Fibroblast of skin of left quadriceps (primary cell): ENCODE results near the gene SOD2.
A peak's percentile ranks its signal among the peaks of the same experiment; 100 is the strongest.
"Not testable (repeated sequence)": the region's sequence is repeated elsewhere in the genome, so short reads cannot be mapped to it uniquely, and the experiment has no call there.

Experiments
- DNase-seq, 2 experiments: peaks; one replicate each; pipeline ENCODE4 v3.0.0-alpha.2; 2013; ENCODE audit warnings: low read depth in 2 of 2

The SOD2 gene

DNA sequence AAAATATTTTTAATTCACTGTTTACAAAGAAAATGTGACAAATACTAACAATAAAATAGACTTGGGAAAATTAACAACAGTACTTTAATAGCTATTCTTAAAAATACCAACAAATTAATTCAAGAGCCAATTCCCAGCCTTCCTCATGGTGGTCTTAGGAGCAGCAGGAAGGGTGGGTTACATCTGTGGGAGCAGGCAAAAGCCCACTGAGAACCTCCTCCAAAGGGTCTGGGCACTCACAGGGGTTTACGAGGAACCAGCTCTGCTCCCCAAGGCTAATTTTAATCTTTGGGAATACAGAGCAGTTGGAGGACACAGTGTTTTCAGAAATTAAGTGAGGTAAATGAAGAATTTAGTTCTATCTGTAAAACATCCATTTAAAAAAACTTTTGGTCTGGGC is 10.2 kb downstream of the SOD2 start:
- no peak for DNase-seq

DNA sequence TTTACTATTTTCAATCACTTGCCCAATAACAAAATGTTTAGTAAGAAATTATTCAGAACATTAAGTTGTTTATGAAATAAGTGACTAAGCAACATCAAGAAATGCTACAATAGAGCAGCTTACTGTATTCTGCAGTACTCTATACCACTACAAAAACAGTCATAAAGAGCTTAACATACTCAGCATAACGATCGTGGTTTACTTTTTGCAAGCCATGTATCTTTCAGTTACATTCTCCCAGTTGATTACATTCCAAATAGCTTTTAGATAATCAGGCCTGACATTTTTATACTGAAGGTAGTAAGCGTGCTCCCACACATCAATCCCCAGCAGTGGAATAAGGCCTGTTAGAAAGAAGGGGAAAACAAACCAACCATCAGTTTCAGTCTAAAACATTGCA is 10.7 kb downstream of the SOD2 start:
- no peak for DNase-seq

DNA sequence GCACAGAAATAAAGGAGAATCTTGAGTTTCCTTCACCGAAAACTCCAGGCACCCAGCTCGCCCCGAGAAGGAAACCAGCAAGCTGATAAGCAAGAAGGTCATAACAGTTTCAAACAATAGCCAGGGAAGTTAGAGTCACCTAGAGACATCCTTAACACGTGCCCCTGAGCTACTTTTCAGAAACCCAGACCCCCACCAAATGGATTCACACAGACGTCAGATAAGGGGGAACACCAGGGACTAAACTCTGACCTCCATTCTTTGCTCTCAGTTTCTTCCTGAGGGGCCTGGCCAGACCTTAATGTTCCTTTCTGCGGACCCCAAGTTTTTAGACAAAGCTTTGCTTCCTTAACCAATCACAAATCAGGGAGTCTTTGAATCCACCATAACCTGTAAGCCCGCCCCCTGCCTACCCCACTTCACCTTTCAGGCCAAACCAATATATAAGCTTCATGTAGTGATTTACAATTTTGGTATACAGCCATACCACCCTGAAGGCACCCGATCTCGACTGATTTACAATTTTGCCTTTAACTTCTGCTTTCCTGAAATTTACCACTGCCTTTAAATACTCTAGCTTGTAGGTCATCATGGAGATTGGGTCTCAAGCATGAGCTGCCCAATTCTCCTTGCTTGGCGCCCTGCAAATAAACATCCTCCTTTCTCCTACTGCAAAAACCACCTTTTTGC is 11.7 kb downstream of the SOD2 start:
- DNase-seq: no peak

DNA sequence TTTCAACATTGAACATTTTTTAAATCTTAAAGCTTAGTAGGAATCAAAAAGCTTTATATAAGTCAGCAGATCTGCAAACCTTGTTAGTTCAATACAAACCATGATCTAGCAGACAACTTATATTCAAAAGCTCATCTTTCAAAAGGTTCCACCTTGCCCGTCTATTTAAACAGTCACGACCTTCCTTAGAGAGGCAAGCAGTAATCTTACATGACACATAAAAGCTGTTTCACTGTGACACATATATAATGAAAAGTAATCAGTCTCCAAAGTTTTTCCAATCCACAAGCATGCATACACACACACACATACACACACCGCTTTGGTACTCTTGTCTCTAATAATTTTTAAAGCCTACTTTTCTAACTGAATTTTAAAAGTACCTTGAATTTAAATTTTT is 12.9 kb downstream of the SOD2 start:
- DNase-seq: no peak

DNA sequence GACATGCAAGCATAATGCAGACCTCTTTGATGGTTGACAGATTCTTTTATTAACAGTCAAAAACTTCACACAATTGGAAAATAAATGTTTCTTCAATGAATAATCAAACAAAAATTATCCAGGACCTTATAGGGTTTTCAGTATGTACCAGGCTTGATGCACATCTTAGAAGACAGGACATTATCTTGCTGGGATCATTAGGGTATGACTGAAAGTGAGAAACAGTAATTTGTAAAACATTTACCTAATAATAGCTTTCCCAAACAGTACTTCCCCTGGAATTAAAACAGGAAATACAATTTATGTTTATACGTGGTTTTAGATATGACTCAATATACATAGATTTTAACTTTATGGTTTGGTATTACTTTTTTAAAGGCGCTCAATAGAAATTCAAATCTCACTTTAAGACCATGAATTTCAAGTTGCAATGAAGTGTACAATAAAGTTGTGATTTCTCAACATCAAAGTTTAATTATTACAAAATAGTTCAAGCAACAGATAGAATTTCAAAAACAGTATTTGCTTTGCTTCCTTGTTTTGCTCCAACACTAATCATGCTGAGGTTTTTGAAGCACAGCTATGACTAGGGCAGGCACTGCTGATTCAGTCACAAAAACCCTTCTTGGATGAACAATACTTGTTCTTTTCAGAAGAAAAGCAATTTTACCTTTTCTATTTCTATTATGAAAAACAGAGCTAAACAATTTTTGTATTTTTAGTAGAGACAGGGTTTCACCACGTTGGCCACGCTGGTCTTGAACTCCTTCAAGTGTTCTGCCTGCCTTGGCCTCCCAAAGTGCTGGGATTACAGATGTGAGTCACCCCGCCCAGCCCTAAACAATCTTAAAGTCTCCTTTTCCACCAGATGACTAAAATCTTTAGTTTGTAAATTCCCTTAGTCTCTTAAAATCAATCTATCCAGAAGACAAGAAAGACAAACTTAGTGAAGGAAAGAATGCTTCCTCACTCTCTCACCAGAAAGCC is 13.7 kb downstream of the SOD2 start:
- DNase-seq: no peak

DNA sequence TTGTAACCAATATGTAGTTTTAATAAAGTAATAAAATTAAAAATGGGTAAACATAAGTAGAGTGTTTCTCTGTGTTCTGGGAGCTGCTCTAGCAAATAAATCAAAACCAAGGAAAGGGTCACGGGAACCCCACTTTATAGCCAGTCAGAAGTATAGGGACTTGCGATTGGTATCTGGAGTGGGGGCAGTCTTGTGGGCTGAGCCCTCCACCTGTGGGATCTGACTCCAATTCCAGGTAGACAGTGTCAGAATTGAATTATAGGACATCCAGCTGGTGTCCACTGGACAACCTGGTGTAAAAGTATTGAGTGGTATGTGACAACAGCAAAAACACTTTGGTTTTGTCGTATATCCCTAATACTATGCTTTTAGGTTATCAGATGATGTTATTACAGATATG is 14.5 kb downstream of the SOD2 start:
- DNase-seq: no peak

DNA sequence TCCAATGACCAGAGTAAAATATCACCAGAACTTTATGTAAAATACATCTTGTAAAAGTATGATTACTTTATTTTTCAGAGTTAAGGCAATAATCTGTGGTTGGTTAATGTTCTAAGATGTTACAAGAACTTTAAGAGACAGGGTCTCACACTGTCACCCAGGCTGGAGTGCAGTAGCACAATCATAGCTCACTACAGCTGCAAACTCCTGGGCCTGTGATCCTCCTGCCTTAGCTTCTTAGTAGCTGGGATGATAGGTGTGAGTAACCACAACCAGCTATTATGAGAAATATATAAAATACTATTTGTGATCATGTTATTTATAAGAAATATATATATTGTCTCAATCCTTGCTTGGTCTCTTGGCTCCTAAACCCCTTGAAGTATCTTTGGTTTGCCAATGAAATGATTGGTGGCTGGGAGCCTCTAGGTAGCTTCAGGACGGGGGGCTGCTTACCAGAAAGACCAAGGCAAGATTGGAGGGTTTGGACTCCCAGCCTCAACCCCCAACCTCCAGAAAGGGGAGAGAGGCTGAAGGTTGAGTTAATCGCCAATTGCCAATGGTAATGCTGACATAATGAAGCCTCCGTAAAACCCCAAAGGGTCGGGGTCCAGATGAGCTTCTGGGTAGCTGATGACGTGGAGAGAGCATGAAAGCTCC is 15.4 kb downstream of the SOD2 start:
- DNase-seq: no peak

DNA sequence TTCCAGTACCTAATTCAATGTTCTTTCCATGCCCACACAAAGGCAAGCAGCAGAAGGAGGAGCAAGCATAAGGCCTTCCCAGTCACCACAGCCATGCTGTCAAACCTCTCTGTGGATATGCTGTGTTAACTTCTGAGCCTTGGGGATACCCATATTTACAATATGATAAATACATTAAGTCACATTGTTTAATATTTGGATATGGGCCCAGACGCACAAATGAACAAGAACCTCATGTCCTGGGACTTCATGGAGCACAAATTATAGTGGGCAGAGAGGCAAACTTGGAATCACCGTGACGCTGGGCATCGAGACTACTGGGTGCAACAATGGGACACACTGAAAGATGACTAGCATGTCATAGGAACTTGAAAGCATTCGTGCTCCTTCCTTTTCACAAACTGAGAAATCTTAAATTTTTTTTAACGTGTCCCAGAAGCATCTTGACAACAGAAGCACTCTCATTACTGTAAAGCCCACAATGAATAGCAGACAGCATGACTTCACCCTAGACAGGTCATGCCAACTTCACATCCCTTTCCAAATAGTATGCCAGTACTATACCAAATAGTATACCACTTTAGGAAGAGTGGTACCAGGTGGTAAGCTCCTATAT is 16.0 kb downstream of the SOD2 start:
- no peak for DNase-seq

DNA sequence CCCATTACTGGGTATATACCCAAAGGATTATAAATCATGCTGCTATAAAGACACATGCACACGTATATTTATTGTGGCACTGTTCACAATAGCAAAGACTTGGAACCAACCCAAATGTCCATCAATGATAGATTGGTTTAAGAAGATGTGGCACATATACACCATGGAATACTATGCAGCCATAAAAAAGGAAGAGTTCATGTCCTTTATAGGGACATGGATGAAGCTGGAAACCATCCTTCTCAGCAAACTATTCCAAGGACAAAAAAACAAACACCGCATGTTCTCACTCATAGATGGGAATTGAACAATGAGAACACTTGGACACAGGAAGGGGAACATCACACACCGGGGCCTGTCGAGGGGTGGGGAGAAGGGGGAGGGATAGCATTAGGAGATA is 16.8 kb downstream of the SOD2 start:
- DNase-seq: not testable (repeated sequence)

DNA sequence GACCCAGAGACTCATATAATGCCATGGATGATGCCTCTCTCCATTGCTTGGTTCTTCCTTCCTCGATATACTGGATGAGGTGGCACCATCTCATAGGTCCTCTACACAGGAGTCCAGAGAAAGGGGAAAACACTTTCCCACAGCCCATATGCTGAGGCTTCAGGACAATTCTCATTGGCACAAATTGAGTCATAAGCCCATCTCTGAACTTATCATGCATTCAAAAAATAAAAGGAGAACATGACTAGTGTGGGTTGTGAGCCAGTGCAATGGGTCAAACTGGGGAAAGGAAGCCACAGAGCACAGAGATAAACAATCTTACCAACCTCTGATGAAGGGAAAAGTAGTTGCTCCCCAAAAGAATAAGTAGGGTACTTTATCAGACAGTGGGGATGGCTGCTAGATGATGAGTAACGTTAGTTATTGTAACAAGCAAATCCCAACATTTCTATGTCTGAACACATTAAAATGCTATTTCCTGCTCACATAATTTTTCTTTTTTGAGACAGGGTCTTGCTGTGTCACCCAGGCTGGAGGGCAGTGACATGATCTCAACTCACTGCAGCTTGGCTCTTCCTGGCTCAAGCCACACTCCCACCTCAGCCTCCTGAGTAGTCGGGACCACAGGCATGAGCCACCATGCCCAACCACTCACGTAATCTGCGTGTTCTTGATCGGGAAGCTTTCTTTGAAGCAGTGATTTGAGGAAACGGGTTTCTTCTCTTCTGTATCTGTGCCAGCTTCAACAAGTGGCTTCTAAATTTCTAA is 27.0 kb downstream of the SOD2 start:
- DNase-seq: no peak

DNA sequence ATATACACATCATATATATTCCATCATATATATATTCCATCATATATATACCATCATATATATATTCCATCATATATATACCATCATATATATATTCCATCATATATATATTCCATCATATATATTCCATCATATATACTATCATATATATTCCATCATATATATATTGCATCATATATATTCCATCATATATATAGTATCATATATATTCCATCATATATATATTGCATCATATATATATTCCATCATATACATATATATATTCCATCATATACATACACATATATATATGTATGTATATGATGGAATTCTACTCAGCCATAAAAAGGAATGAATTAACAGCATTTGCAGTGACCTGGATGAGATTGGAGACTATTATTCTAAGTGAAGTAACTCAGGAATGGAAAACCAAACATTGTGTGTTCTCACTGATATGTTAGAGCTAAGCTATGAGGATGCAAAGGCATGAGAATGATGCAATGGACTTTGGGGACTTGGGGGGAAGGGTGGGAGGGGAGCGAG is 29.6 kb downstream of the SOD2 start:
- DNase-seq: not testable (repeated sequence)

DNA sequence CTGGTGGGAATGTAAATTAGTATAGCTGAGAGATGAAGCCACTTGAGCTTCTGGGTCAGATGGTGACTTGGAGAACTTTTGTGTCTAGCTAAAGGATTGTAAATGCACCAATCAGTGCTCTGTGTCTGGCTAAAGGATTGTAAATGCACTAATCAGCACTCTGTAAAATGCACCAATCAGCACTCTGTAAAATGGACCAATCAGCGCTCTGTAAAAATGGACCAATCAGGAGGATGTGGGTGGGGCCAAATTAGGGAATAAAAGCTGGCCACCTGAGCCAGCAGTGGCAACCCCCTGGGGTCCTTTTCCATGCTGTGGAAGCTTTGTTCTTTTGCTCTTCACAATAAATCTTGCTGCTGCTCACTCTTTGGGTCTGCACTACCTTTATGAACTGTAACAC is 31.1 kb downstream of the SOD2 start:
- not testable (repeated sequence) for DNase-seq

DNA sequence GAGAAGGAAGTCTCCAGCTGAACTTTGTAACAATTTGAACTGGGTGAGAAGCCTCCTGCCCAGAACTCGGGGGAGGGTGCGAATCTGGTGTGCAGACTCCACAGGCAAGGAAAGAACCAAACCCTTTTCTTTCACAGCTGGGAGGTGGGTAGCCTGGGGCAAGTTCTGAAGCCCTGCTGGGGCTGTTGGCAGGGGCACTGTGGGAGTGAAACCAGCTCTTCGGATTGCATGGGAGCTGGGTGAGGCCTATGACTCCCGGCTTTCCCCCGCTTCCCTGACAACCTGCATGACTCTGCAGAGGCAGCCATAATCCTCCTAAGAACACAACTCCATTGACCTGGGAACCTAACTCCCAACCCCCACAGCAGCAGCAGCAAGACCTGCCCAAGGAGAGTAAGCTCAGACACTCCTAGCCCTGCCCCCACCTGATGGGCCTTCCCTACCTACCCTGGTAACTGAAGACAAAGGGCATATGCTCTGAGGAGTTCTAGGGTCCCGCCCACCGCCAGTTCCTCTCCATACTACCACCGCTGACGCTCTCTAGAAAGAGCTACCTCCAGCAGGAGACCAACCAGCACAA is 37.5 kb downstream of the SOD2 start:
- DNase-seq: no peak

DNA sequence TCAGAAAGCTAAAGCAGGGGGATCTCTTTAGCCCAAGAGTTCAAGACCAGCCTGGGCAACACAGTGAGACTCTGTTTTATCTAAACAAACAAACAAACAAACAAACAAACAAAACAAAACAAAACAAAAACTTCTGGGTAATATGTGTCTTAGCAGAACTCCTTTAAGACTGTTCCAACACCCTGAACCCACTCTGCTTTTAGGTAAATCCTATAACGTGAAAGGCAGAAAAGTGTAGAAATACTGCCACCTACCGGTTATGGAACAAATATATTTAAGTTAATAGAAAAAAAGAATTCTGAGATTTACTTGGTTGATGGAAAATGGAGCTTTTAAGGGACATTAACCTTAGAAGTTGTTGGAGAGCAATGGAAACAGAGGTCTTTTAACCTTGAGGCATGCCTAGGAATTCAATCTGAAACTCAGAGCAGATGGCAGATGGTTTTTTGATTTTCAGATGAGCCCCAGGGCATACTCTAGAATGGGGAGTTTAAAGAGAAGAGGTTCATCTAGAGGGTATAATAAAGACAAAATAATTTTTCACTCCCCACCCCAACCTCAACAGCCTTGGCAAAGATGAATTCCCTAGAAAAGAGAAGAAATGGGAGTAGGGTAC is 38.5 kb downstream of the SOD2 start:
- DNase-seq: peak; percentile 40 to 49

DNA sequence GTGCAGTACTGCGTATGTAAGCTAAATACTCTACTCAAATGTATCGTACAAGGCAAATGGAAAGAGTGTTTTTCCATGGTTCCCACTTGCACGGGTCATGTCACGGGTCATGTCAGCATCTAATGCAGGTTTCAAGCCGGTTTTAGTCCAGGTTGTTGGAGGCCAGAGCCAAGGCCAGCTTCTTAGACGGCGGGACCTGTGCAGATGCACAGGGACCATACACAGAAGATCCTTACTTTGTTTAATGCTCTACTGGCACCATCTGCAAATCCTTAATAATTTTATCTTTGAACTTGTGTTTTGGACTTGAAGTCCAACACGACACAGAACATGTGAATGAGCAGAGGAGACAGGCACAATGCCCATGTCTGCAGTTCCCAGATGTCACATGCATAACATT is 42.7 kb downstream of the SOD2 start:
- DNase-seq: no peak

DNA sequence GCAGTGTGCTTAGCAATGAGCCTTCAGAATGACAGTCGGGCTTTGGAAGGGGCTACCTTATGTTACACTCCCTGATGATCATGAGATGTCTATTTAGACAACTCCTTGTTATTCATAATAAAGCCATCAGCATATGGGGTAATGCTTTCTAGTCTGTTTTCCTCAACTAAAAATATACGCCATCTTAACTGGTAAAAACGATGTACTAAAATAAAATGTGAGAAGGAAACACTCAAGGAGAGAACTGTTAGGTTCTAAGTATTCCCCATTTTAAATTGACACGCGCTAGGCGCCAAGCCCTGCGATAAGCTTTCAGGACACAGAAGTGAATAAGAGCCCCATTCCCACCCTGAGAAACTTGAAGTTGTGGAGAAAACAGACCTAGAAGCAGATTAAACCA is 43.6 kb downstream of the SOD2 start:
- DNase-seq: no peak

DNA sequence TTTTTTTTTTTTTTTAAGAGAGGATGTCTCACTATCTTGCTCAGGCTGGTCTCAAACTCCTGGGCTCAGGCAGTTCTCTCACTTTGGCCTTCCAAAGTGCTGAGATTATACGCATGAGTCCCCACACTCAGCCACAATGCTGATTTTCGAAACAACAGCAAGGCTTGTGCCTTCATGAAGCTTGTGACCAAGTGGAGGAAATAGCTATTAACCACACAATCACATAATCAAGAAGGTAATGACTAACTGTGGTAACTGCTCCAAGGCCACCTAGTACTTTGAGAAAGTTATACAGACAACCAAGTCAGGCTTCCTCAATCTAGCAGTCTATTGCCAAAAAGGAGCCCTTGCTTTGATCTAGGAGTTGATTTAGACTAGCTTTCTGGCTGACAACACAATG is 46.3 kb downstream of the SOD2 start:
- DNase-seq: peak; percentile 6 to 24

DNA sequence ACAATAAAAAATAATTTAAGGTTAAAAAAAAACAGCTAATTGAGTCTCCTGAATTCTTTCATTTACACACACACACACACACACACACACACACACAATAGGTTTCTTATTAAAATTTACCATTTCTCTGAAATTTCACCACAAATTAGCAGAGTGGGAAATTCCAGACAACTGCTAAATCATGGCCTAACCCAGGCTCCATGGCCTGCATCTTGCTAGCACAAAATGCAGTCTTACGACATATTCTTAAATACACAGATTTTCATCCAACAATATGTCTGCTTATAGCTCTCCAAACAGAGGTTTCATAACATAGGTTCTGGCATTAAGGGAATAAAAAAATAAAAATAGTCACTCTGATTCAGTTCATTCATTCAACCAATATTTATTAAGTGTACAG is 46.9 kb downstream of the SOD2 start:
- peak; percentile 15 to 26 for DNase-seq

DNA sequence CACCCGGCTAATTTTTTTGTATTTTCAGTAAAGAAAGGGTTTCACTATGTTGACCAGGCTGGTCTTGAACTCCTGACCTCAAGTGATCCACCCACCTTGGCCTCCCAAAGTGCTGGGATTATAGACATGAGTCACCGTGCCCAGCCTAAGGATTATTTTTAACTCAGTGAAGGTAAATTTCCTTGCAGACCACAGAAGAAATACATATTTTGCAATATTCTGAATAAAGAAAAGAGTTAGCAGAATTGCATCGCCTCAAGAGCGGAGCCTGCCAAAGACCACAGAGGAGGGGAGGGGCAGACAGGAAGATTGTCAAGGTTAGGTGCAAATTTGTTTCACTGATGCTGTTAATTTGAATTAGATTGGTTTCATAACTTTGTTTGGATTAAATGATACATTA is 47.4 kb downstream of the SOD2 start:
- peak; percentile 21 to 29 for DNase-seq
